Endothelial cell of umbilical vein (primary cell): Measurements from ENCODE around the gene CHMP4B. TPM values are rescaled to one million over a fixed set of nuclear protein-coding genes. Genes with fewer than 3 reads are reported as not detected.

Experiments
- BruUV-seq: library from RNA; stranded (reverse); fragments of 400-500 nt; replicated peaks from 2 replicates; lab custom pipeline; 2021; lab: Mats Ljungman, UMichigan
- CTCF ChIA-PET: fragments of 300-600, 350-600 bp; sonication (Branson Sonifier 250); formaldehyde crosslinking; loops from one replicate; lab custom pipeline; 2021; ENCODE audit warnings: antibody characterized with exemption, inconsistent platforms; lab: Charles Lee
- POLR2A ChIA-PET: fragments of 300-600, 350-600 bp; sonication (Branson Sonifier 250); formaldehyde crosslinking; loops from one replicate; lab custom pipeline; 2021; ENCODE audit warnings: antibody characterized with exemption, inconsistent platforms; lab: Charles Lee
- DNase-seq: peaks from one replicate; pipeline ENCODE4 v3.0.0-alpha.2; 2011; ENCODE audit warnings: low read depth, low spot score
- FAIRE-seq: peaks from 2 replicates; lab custom pipeline; 2011; peaks lifted over from hg19 to GRCh38; lab: Jason Lieb, UNC
- H2AFZ ChIP-seq: 2 replicates; pipeline ENCODE4 v1.6.0; 2012; ENCODE audit warnings: low read depth, low read length, control low read depth, inconsistent platforms
- H3K27ac ChIP-seq: 2 replicates; pipeline ENCODE4 v1.5.1; 2011; ENCODE audit warnings: low read depth, mild to moderate bottlenecking, control low read depth, low read length, moderate library complexity; ENCODE audit not compliant: insufficient read depth
- H3K27me3 ChIP-seq, 2 experiments: 2 replicates each; pipeline versions ENCODE4 v1.6.0 to v1.6.1; 2011; ENCODE audit warnings: low read length in 2 of 2, mixed read lengths in 1 of 2; ENCODE audit not compliant: control insufficient read depth in 2 of 2, insufficient read depth in 2 of 2
- H3K36me3 ChIP-seq, 2 experiments: 2 replicates in 1 of 2; 3 replicates in 1 of 2; pipeline ENCODE4 v1.5.1; 2011; ENCODE audit warnings: low read length in 2 of 2, mild to moderate bottlenecking in 1 of 2, moderate library complexity in 1 of 2; ENCODE audit not compliant: control insufficient read depth in 2 of 2, insufficient read depth in 2 of 2; ENCODE audit errors: extremely low read depth in 1 of 2
- H3K4me1 ChIP-seq: 3 replicates; pipeline ENCODE4 v1.5.1; 2011; ENCODE audit warnings: mild to moderate bottlenecking, low read length; ENCODE audit not compliant: control insufficient read depth, insufficient read depth; ENCODE audit errors: extremely low read depth
- H3K4me2 ChIP-seq: 2 replicates; pipeline ENCODE4 v1.6.1; 2011; ENCODE audit warnings: low read length, control low read depth, mixed read lengths; ENCODE audit not compliant: insufficient read depth
- H3K4me3 ChIP-seq, 3 experiments: fragments of 200-600 bp in 1 of 3; sonication (generic), shearing (Covaris generic) in 1 of 3; replicated peaks in 1 of 3; 2 replicates each; pipeline ENCODE4 v1.5.1; 2011 to 2016; ENCODE audit warnings: control low read depth in 3 of 3, low read length in 3 of 3, mild to moderate bottlenecking in 2 of 3, inconsistent platforms in 1 of 3, low read depth in 1 of 3, moderate library complexity in 1 of 3; ENCODE audit not compliant: insufficient read depth in 1 of 3
- H3K79me2 ChIP-seq: 2 replicates; pipeline ENCODE4 v1.6.0; 2012; ENCODE audit warnings: low read length, inconsistent platforms; ENCODE audit not compliant: control insufficient read depth, insufficient read depth
- H3K9ac ChIP-seq: replicated peaks from 2 replicates; pipeline ENCODE3; 2011; ENCODE audit warnings: low read length, control low read depth; ENCODE audit not compliant: insufficient read depth; ENCODE audit errors: extremely low read depth
- H3K9me1 ChIP-seq: replicated peaks from 3 replicates; pipeline ENCODE4 v1.6.0; 2011; ENCODE audit warnings: mild to moderate bottlenecking, low read length; ENCODE audit not compliant: control insufficient read depth, insufficient read depth; ENCODE audit errors: extremely low read depth
- H3K9me3 ChIP-seq: replicated peaks from 2 replicates; pipeline ENCODE4 v1.5.1; 2012; ENCODE audit warnings: low read length, inconsistent platforms; ENCODE audit not compliant: control insufficient read depth, insufficient read depth
- H4K20me1 ChIP-seq: replicated peaks from 2 replicates; pipeline ENCODE3; 2011; ENCODE audit warnings: mild to moderate bottlenecking, low read length; ENCODE audit not compliant: control insufficient read depth, insufficient read depth; ENCODE audit errors: extremely low read depth
- CTCF ChIP-seq, 2 donors: IDR thresholded peaks; 1 replicate in 1 of 2; 2 replicates in 1 of 2; pipeline ENCODE4 v1.5.1; 2011; ENCODE audit warnings: low read length in 2 of 2, mild to moderate bottlenecking in 2 of 2, moderate library complexity in 2 of 2, control low read depth in 1 of 2, inconsistent platforms in 1 of 2, low read depth in 1 of 2; ENCODE audit not compliant: insufficient read depth in 1 of 2; ENCODE audit errors: extremely low read depth in 1 of 2
- EZH2 ChIP-seq: IDR thresholded peaks from 2 replicates; pipeline ENCODE4 v1.6.1; 2012; ENCODE audit warnings: borderline replicate concordance, low read depth, mild to moderate bottlenecking, moderate library complexity, low read length, inconsistent platforms; ENCODE audit not compliant: severe bottlenecking
- FOS ChIP-seq: IDR thresholded peaks from 2 replicates; pipeline ENCODE4 v1.6.1; 2011; ENCODE audit warnings: mild to moderate bottlenecking, low read length, moderate library complexity, borderline replicate concordance; ENCODE audit not compliant: insufficient read depth
- GATA2 ChIP-seq: IDR thresholded peaks from 2 replicates; pipeline ENCODE4 v1.7.0; 2011; ENCODE audit warnings: low read depth, mild to moderate bottlenecking, moderate library complexity, mixed read lengths, low read length; ENCODE audit not compliant: insufficient read length, insufficient read depth
- JUN ChIP-seq: IDR thresholded peaks from 2 replicates; pipeline ENCODE4 v1.6.1; 2011; ENCODE audit warnings: borderline replicate concordance, low read depth; ENCODE audit not compliant: insufficient read length, insufficient read depth
- MAX ChIP-seq: IDR thresholded peaks from 2 replicates; pipeline ENCODE4 v1.6.1; 2011; ENCODE audit not compliant: insufficient read depth, insufficient read length
- MYC ChIP-seq: IDR thresholded peaks from one replicate; pipeline ENCODE4 v1.6.1; 2011; ENCODE audit warnings: mild to moderate bottlenecking, low read depth, low read length
- POLR2A ChIP-seq: IDR thresholded peaks from 2 replicates; pipeline ENCODE4 v1.6.1; 2012; ENCODE audit warnings: low read depth, mild to moderate bottlenecking, control low read depth, low read length
- POLR2AphosphoS5 ChIP-seq: IDR thresholded peaks from 2 replicates; pipeline ENCODE4 v1.6.1; 2012; ENCODE audit warnings: low read depth, mild to moderate bottlenecking, control low read depth, low read length, moderate library complexity; ENCODE audit not compliant: insufficient read depth
- dilution Hi-C: fragments of 300-500 bp; cut with MboI; formaldehyde crosslinking; loops from one replicate; pipeline ENCODE4 v1.15.0; 2019; ENCODE audit warnings: low sequenced_read_pairs; ENCODE audit not compliant: extremely low pct_ligation_motif_present
- intact Hi-C: fragments of 100-400 bp; cut with micrococcal nuclease; formaldehyde crosslinking; loops from one replicate; pipeline ENCODE4 v1.10.0; 2022
- polyA plus RNA-seq, 4 experiments: library from polyadenylated mRNA; depleted of rRNA in 3 of 4; stranded (reverse) in 3 of 4; unstranded in 1 of 4; fragments of >200 nt; gene quantifications; 2 replicates each; pipeline versions ENCODE4 v1.2.1 to v1.2.3, GENCODE V29; 2011 to 2012; ENCODE audit warnings: missing spikeins in 1 of 4
- total RNA-seq: library from RNA; stranded (reverse); gene quantifications from 2 replicates; pipeline ENCODE4 v1.2.3, GENCODE V29; 2021

Gene CHMP4B
- total and polyA plus RNA-seq, 2 donors (not counting 3 experiments of a cell fraction or from before 2014, with no cell fraction given), result 64.7 to 112 TPM

DNA sequence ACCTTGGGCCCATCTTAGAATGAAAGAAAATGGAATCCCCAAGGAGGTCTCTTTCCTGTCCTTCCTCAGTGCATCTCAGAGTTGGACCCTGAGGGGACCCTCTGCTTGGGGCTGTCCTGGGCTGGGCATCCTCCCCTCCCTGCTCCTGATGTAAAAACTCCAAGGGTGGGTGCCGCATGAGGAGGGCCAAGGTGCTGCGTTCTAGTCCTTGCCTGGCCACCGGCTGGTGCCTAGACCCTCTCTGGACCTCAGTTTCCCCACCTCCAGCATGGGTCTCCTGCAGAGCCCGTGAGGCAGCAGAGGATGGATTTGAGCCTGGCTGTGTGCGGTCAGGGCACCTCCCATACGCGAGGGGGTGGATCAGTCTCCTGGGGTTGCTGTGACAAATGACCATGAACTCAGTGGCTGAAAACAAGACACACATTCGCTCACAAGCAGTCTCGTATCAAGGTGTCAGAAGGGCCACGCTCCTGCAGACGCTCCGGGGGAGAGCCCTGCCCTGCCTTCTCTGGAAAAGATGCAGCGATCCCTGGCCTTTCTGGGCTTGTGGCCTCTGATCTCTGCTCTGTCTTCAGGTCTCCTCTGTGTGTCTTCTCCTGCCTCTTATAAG is 54.7 kb downstream of the CHMP4B start:
- H3K36me3 ChIP-seq, result no peaks in the 10 kb centered on the region
- no peaks in the 10 kb centered on the region for H4K20me1 ChIP-seq
- no TSS peak for BruUV-seq
- H3K27ac ChIP-seq, result no peak overlapping the region
- H3K4me3 ChIP-seq, result no peak overlapping the region
- ChIA-PET POLR2A (no interaction called here), CTCF (interaction anchor here (1.0 to 3.5 kb wide), 3 partner anchors 156 to 202 kb away, joined by 3 to 27 read pairs (median 4); no protein-coding TSS in a partner anchor)
- no peak overlapping the region for H3K9ac ChIP-seq
- intact Hi-C loops (no loop called here), dilution Hi-C loops (no loop called here)
- H3K79me2 ChIP-seq, result no peaks in the 10 kb centered on the region
- no peak overlapping the region for H2AFZ ChIP-seq
- TF ChIP-seq MYC (no peak), FOS (no peak)
- H3K27me3 ChIP-seq, result peaks cover 2 to 7% of the 10 kb centered on the region in 2 experiments
- H3K4me2 ChIP-seq, result no peak overlapping the region
- FAIRE-seq, result no peak
- no peaks in the 10 kb centered on the region for H3K9me1 ChIP-seq
- no peaks in the 10 kb centered on the region for H3K4me1 ChIP-seq
- no peaks in the 10 kb centered on the region for H3K9me3 ChIP-seq
- DNase-seq, result no peak

GRCh38 chr20:33866398-33867100 is 55.4 kb downstream of the CHMP4B start:
- H3K4me1 ChIP-seq, result no peaks in the 10 kb centered on the region
- CTCF ChIA-PET, result interaction anchor here (1.0 kb wide), 1 partner anchor 202 kb away, joined by 3 read pairs; no protein-coding TSS in a partner anchor
- dilution Hi-C loops, result no loop called here

More at GRCh38 chr20:33866398-33867100, 55.4 kb downstream of the CHMP4B start:
- Histone ChIP-seq H3K27ac (no peak overlapping the region), H3K27me3 (peaks cover 2 to 7% of the 10 kb centered on the region in 2 experiments), H3K79me2 (no peaks in the 10 kb centered on the region), H3K9me1 (no peaks in the 10 kb centered on the region), H3K36me3 (no peaks in the 10 kb centered on the region), H3K9ac (no peak overlapping the region), H3K4me2 (no peak overlapping the region), H4K20me1 (no peaks in the 10 kb centered on the region), H2AFZ (no peak overlapping the region), H3K9me3 (no peaks in the 10 kb centered on the region), H3K4me3 (no peak overlapping the region)
- intact Hi-C loops, result no loop called here
- POLR2A ChIA-PET, result no interaction called here
- TF ChIP-seq GATA2, result no peak
- TF ChIP-seq JUN, result no peak
- no peak for TF ChIP-seq EZH2
- no peak for TF ChIP-seq FOS
- TF ChIP-seq POLR2A, result no peak
- TF ChIP-seq MYC, result no peak
- TF ChIP-seq CTCF (IDR thresholded peaks at IDR 0.05; ENCODE audit: extremely low read depth in 1 of 2, insufficient read depth in 1 of 2, low read depth in 1 of 2, low read length in 2 of 2), result no peak
- TF ChIP-seq MAX, result no peak
- TF ChIP-seq POLR2AphosphoS5, result no peak
- DNase-seq (no peak), FAIRE-seq (no peak)
- no TSS peak for BruUV-seq
